ENCODE measurements around the gene MYB.
"Not testable (repeated sequence)": the region's sequence is repeated elsewhere in the genome, so short reads cannot be mapped to it uniquely, and the experiment has no call there.

The MYB gene

DNA sequence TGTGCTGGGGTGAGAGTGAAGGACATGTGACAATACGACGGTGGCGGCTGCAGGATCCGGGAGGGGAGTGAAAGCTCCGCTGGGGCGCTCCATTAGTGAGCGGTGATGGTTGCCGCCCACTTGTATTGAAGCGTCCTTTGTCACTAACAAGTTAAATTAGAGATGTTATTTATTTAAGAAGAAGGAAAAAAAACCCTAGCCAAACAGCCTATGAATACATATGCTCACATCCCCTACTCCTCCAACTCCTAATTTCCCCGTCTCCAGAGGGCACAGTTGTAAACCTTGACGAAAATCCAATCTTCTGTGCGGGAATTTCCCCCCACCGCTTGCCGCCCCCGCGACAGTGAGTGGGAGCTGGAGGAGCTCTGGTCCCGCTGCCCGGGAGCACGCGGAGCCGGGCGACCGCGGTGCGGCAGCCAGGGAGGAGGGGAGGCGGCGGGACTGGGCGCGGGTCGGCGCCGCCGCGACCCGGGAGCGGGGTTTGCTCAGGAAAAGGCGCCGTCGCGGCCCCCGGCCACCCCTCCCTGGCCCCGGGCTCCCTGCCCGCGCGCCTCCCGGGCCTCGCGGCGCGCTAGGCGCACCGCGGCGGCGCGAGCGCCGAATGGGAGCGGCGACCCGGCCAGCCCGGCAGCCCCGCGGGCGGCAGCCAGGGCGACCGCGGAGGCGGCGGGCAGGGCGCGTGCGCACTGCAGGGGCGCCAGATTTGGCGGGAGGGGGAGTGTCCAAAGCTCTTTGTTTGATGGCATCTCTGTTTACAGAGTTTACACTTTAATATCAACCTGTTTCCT, at the start of gene MYB:
Gene MYB, plus strand, starts transcription at position 767 of the 791 bp plus-strand sequence. CDS start 206 bp downstream, outside the sequence.
- Mint-ChIP-seq H3K27me3 (no peaks in the 10 kb centered on the region), H3K4me1 (peaks cover 47% of the 10 kb centered on the region), H3K9me3 (no peaks in the 10 kb centered on the region), H3K4me3 (peak within 1 kb of the TSS; percentile 96 to 98), H3K27ac (peak within 1 kb of the TSS; percentile 98)
- DNase-seq, result peak; percentile 85 to 86
- ATAC-seq, result peak; percentile 61

DNA sequence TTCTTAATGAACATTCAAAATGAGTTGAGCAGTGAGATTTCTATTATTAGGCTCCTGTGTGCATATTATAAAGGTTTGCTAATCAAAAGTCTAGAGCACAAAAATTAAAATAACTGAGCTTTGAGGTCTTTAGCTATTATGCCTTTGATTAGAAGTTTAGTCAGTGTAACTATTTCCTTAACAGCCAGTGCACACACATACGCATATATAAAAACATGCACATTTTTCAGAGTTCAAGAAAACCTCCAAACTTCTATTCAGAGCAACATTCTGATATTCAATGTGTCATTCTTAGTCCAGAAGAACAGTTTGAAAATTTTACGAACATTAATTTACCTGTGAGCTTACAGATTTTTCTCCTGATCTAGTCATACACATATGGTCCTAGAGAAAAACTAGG, 48.3 kb upstream of the MYB start:
- H3K4me3 Mint-ChIP-seq, result no peak overlapping the region
- no peak overlapping the region for H3K27ac Mint-ChIP-seq
- H3K9me3 Mint-ChIP-seq, result no peaks in the 10 kb centered on the region
- H3K4me1 Mint-ChIP-seq, result peaks cover 80% of the 10 kb centered on the region
- DNase-seq (no peak), ATAC-seq (no peak)
- H3K27me3 Mint-ChIP-seq, result no peaks in the 10 kb centered on the region

DNA sequence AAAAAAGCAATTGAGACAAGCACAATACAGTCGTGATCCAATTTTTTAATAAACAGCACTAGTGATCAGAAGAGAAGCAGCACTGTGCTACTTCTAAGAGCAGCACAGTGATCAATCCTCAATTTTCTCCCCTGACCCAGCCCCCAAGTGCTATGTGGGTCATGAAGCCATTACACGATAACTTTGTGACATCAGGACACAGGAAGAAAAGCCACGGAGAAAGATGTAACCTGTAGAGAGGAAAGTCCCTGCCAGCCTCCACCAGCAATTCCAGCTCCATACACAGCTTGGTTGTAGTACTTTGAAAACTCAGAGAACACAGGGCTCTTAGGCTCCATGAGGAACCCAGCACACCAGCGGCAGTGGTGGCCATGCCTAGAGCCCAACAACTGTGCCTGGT, 45.3 kb upstream of the MYB start:
- H3K4me3 Mint-ChIP-seq, result peak overlapping the region; percentile 27 to 71
- DNase-seq (peak in 1 of 2 donors; percentile 21), ATAC-seq (peak; percentile 87)
- no peaks in the 10 kb centered on the region for H3K9me3 Mint-ChIP-seq
- H3K4me1 Mint-ChIP-seq, result peaks cover 67% of the 10 kb centered on the region
- peak overlapping the region in 1 of 2 donors; percentile 90 for H3K27ac Mint-ChIP-seq
- H3K27me3 Mint-ChIP-seq, result no peaks in the 10 kb centered on the region

DNA sequence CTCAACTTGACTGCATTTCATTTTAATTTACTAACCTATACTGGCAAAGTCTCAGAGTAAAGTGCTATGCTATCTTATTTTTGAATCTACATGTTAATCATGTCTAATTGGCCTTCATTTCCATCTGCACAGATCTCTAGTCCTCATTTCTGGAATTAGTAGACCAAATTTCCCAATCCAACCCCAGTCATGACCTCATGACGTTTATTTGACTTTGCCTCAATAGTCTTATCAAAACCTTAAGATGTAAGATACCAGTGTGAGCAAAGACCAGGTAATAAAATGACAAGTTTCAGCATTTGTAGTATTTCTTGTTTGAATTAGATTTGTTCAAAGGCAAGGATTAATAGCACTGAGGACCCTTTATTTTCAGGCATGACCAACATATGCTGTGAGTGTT, 43.3 kb upstream of the MYB start:
- Mint-ChIP-seq H3K4me3 (no peak overlapping the region), H3K27me3 (no peaks in the 10 kb centered on the region), H3K4me1 (peaks cover 71% of the 10 kb centered on the region), H3K9me3 (no peaks in the 10 kb centered on the region), H3K27ac (no peak overlapping the region)
- ATAC-seq (no peak), DNase-seq (no peak)

DNA sequence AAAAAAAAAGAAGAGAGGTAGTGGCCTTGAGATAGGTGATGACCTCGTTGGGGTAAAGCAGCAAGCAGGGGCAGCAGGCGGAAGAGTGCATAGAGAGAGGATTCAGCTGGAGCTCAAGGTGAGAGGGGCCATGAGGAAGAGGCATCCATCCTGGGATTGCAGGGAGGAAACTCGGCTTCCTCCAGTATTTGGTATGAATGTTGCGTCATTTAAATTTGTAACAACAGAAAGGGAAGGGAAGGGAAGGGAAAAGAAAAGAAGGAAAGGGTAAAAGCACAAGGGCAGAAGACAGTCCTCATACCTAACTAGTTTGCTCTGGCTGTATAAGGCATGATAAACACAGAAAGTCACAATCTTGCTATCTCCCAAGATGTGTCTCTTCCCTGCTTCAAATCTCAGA, 39.9 kb upstream of the MYB start:
- Mint-ChIP-seq H3K27me3 (no peaks in the 10 kb centered on the region), H3K4me3 (no peak overlapping the region), H3K4me1 (peaks cover 76% of the 10 kb centered on the region), H3K27ac (peak overlapping the region in 1 of 2 donors; percentile 97), H3K9me3 (no peaks in the 10 kb centered on the region)
- ATAC-seq (no peak), DNase-seq (no peak)

DNA sequence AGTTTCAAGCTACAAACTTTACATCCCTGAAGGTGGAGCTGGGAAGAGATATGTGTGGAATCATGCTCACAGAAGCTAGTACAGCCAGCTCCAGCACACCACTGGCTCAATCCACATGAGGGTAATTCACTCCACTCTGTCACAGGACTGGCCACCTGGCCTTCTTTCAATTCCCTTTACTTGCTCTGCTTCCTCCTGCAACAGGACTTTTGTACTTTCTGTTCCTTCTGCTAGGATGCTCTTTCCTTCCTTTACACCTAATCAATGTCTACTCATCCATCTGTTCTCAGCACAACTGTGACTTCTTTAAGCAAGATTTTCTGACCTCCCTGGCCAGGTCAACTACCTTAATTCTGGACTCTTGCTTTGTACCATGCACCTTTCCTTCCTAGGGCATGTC, 39.4 kb upstream of the MYB start:
- no peaks in the 10 kb centered on the region for H3K27me3 Mint-ChIP-seq
- H3K27ac Mint-ChIP-seq, result no peak overlapping the region
- no peaks in the 10 kb centered on the region for H3K9me3 Mint-ChIP-seq
- ATAC-seq, result no peak
- no peak for DNase-seq
- H3K4me1 Mint-ChIP-seq, result peaks cover 76% of the 10 kb centered on the region
- no peak overlapping the region for H3K4me3 Mint-ChIP-seq

DNA sequence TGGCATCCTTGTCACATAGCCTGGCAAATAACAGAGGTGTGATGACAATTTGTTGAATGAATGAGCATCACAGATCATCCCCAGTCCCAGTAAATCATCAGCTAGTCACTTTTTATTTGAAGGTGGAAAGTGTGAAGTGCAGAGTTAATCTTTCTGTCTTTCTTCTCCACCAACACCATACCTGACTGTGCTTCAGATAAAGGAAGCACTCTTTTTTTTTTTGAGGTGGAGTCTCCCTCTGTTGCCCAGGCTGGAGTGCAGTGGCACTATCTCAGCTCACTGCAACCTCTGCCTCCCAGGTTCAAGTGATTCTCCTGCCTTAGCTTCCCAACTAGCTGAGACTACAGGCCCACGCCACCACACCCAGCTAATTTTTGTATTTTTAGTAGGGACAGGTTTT, 38.9 kb upstream of the MYB start:
- not testable (repeated sequence) for H3K27me3 Mint-ChIP-seq, H3K4me3 Mint-ChIP-seq, DNase-seq, H3K9me3 Mint-ChIP-seq, ATAC-seq, H3K27ac Mint-ChIP-seq
- H3K4me1 Mint-ChIP-seq, result peaks cover 75% of the 10 kb centered on the region

DNA sequence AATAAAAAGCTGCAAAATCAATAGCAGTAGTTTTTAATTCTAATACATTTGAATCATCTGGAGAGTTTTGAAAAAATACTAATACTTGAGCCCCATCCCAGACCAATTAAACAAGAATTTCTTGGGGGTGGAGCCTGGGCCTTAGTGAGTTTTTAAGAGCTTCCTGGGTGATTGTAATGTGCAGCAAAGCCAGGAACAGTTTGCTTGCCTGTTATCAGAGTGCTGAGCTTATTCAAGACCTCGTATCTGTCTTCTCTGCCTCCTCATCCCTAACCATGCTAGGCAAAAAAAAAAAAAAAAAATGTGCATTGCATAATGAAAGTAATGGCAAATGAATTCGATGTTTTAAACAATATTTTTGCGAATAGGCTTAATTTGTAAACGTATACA, 36.4 kb upstream of the MYB start:
- Mint-ChIP-seq H3K9me3 (no peaks in the 10 kb centered on the region), H3K4me3 (peak overlapping the region; percentile 81 to 84), H3K27ac (peak overlapping the region; percentile 98 to 99), H3K4me1 (peaks cover 83% of the 10 kb centered on the region), H3K27me3 (no peaks in the 10 kb centered on the region)
- DNase-seq (no peak), ATAC-seq (no peak)

DNA sequence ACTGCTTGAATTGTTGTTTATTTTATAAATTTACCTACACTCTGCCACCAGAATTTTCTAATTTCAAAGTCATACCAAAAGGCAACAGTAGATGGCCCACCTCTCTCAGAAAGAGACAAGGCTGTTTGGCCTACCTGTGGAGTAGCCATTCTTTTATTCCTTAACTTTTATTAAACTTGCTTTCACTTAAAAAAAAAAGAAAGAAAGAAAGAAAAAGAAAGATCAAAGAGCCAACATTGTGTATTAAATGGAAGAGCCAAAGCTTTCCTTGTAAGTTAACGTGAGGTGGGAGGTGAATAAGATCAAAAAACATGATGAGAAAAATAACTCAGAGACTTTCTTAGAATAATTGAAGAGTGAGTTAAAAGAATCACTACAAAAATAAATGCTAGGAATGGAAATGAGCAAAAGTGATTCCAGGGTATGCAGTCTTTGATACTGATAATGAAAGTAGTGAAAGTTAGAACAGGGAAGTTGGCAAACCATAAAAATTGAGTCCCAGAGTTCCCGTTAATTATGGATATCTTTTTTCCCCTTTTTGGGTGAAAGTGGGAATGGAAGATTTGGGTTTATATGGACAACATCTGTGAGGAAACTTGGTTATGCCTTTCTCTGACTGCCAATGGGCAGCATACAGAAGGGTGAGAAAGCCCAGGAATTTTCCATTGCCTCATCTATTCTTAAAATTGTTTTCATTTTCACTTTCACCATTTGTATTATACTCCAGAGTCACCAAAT, 35.9 kb upstream of the MYB start:
- peak overlapping the region; percentile 98 to 99 for H3K27ac Mint-ChIP-seq

DNA sequence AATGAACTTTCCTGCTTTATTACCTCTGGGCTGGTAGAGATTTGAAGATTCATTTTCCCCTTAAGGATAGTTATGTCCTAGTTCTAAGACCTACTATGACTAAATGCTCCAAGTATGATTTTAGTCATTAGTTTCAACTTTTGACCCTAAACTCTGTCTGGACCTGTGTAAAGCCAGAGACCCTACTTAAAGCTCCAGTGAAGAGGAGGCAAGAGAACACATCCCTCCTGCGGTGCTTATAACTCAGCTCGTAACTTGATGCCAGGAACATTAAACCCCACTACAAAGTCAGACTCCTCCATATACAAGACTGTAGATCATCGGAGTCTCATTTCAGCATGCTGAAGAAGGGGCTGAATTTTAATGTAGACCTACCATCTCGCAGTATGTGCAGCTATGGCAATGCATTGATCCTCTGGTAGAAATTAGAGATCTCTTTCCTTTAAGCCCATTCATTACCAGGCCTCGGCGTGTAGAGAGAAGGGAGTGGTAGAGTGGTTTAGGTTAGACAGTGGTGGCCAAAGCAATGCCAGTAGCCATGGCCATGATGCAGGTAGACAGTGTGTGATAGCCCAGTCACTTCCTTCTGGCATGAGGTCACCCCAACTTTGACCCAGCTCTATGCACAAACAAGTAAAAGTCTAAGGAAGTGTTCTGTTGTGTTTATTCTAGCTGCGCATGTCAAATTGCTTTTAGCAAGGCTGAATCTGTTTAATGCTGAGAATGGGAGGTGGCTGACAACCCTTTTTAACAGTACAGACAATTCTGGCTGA, 34.8 kb upstream of the MYB start:
- Mint-ChIP-seq H3K4me3 (peak overlapping the region in 1 of 2 donors; percentile 52), H3K9me3 (peaks cover 0 to 3% of the 10 kb centered on the region in 2 donors), H3K27ac (peak overlapping the region in 1 of 2 donors; percentile 99), H3K4me1 (peaks cover 72% of the 10 kb centered on the region), H3K27me3 (no peaks in the 10 kb centered on the region)
- peak; percentile 21 for ATAC-seq
- no peak for DNase-seq

More for the DNA sequence above, 35.9 kb upstream of the MYB start:
- DNase-seq (no peak), ATAC-seq (peak; percentile 53)
- H3K9me3 Mint-ChIP-seq, result no peaks in the 10 kb centered on the region
- H3K4me1 Mint-ChIP-seq, result peaks cover 83% of the 10 kb centered on the region
- H3K4me3 Mint-ChIP-seq, result peak overlapping the region; percentile 81 to 84
- no peaks in the 10 kb centered on the region for H3K27me3 Mint-ChIP-seq

DNA sequence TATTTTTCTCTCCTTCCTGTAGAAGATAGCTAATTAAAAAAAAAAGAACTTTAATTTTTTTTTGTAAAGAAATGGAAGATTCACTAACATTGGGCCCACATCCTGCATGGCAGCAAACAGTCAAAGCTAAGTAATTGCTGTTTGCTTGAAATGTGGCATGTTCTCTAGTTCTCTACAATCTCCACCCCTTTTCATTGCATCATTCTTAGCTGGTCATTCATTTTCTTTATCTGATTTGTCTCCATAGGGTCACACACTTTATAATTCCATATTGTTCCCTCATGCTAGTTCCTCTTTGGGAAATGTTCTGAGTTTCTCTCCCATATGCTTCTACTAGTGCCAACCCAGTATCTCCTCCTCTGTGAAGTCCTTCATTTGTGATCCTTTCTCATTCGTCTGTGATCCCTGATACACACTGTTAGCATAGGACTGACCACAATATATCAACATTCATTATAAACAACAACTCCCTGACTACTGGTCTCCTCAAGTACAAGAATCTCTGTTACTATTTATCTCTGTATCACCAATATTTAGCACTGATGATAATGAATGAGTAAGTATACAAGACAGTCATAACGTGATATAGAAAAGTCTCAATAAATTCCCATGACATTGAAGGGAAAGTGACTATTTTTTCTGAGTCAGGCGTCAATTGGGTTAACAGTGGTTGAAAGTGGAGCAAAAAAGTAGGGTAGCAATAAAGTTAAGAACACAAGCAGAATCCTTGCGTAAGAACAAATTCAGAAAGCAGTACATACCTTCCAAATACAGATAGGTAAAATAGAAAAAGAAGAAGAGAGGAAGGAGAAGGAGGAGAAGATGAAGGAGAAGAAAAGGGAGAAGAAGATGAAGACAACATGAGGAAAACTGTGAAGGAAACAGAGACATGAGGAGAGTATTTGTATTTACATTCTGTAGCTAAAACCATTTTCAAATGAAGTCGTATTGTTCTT, 33.2 kb upstream of the MYB start:
- peak overlapping the region in 1 of 2 donors; percentile 74 for H3K27ac Mint-ChIP-seq
- H3K27me3 Mint-ChIP-seq, result no peaks in the 10 kb centered on the region
- peak overlapping the region in 1 of 2 donors; percentile 51 for H3K4me3 Mint-ChIP-seq
- peaks cover 0 to 3% of the 10 kb centered on the region in 2 donors for H3K9me3 Mint-ChIP-seq
- ATAC-seq (peak; percentile 78), DNase-seq (no peak)
- peaks cover 61% of the 10 kb centered on the region for H3K4me1 Mint-ChIP-seq

DNA sequence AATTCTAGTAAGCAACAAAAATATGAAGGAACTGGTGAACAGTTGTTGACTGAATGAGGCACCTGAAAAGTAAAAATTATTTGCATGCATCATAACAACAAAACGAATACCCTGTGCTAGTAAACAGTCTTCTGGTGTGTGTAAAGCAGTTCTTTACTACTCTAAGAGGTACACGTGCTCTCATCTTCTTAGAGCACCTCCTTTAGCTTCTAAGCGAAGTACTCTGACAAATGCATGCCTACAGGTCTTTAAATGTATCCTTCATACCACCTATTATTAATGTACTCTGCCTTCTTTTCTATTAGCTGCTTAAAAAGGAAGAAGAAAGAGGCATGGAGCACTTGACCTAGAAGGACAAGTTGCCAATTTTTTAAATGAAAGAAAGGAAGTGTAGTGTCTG, 32.2 kb upstream of the MYB start:
- DNase-seq (no peak), ATAC-seq (no peak)
- Mint-ChIP-seq H3K4me3 (peak overlapping the region in 1 of 2 donors; percentile 17), H3K27me3 (no peaks in the 10 kb centered on the region), H3K4me1 (peaks cover 62% of the 10 kb centered on the region), H3K27ac (no peak overlapping the region), H3K9me3 (peaks cover 0 to 3% of the 10 kb centered on the region in 2 donors)

DNA sequence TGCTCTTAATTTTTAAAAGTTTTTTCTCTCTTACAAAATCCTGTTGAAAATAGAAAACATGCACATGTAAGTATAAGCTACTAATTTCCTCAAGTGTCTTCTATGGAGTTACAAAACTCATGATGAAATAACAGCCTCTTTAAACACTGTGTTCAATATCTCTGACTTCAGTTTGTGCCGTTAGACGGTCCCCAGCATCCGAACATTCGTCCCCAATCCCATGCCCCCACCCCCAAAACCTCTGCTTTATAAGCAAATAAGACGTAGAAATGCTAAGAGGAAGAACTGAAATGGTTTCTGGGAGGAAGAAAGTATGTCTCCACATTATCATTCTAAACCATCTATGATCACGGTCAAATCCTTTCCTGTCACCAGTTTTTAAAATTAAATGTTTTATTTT, 31.7 kb upstream of the MYB start:
- ATAC-seq (no peak), DNase-seq (no peak)
- no peak overlapping the region for H3K27ac Mint-ChIP-seq
- peak overlapping the region in 1 of 2 donors; percentile 16 for H3K4me3 Mint-ChIP-seq
- H3K4me1 Mint-ChIP-seq, result peaks cover 62% of the 10 kb centered on the region
- no peaks in the 10 kb centered on the region for H3K27me3 Mint-ChIP-seq
- peaks cover 0 to 3% of the 10 kb centered on the region in 2 donors for H3K9me3 Mint-ChIP-seq

DNA sequence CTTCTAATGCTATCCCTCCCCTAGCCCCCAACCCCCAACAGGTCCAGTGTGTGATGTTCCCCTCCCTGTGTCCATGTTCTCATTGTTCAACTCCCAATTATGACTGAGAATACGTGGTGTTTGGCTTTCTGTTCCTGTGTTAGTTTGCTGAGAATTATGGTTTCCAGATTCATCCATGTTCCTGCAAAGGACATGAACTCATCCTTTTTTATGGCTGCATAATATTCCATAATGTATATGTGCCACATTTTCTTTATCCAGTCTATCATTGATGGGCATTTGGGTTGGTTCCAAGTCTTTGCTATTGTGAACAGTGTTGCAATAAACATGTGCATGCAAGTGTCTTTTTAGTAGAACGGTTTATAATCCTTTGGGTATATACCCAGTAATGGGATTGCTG, 30.6 kb upstream of the MYB start:
- H3K4me1 Mint-ChIP-seq, result peaks cover 52% of the 10 kb centered on the region
- not testable (repeated sequence) for H3K27me3 Mint-ChIP-seq, H3K9me3 Mint-ChIP-seq, H3K4me3 Mint-ChIP-seq, ATAC-seq, H3K27ac Mint-ChIP-seq, DNase-seq
